ENCODE results near the gene PADI4.

GRCh38 chr1:17355898-17356297 lies 47.9 kb downstream of the PADI4 start:
- TF ChIP-seq CTCF (conservative IDR thresholded peaks at IDR 0.05; ENCODE audit: low read depth in 2 of 2) = no peak
- no peak for TF ChIP-seq REST (IDR thresholded peaks at IDR 0.05; ENCODE audit: unreplicated experiment)
- no peak for TF ChIP-seq ZNF114 (CRISPR knock-in tag; IDR thresholded peaks at IDR 0.05)
- no peak for TF ChIP-seq EZH2phosphoT487 (IDR thresholded peaks at IDR 0.05; ENCODE audit: unreplicated experiment)
- no peak for TF ChIP-seq EZH2 (IDR thresholded peaks at IDR 0.05; ENCODE audit: low read depth, unreplicated experiment)
- no peak for TF ChIP-seq POLR2AphosphoS5 (IDR thresholded peaks at IDR 0.05; ENCODE audit: low read depth)
- no peak for TF ChIP-seq NANOG (IDR thresholded peaks at IDR 0.05; ENCODE audit: borderline replicate concordance)
- no peak for TF ChIP-seq JUNB (IDR thresholded peaks at IDR 0.05; ENCODE audit: unreplicated experiment)
- TF ChIP-seq CREB1 (CRISPR knock-in tag; IDR thresholded peaks at IDR 0.05; ENCODE audit: low read depth) = no peak
- TF ChIP-seq, protein P1, sequence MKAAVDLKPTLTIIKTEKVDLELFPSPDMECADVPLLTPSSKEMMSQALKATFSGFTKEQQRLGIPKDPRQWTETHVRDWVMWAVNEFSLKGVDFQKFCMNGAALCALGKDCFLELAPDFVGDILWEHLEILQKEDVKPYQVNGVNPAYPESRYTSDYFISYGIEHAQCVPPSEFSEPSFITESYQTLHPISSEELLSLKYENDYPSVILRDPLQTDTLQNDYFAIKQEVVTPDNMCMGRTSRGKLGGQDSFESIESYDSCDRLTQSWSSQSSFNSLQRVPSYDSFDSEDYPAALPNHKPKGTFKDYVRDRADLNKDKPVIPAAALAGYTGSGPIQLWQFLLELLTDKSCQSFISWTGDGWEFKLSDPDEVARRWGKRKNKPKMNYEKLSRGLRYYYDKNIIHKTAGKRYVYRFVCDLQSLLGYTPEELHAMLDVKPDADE (IDR thresholded peaks at IDR 0.05) = no peak
- no peak for TF ChIP-seq ZNF331 (CRISPR knock-in tag; IDR thresholded peaks at IDR 0.05; ENCODE audit: low read depth)

Measured in GM23338 (cell line).